K562 (cell line): ENCODE data around the gene FXN. TPM values are rescaled to one million over a fixed set of nuclear protein-coding genes. Genes with fewer than 3 reads are reported as not detected.

ENCODE experiments used
- ATAC-seq: fragments of 200-7000 bp; cut with Tn5 transposase; 3 replicates; pipeline ENCODE4 v1.9.1; 2020; ENCODE audit warnings: moderate library complexity
- BruUV-seq: library from RNA; stranded (reverse); fragments of 400-500 nt; replicated peaks from 2 replicates; lab custom pipeline; 2021; lab: Mats Ljungman, UMichigan
- CTCF ChIA-PET: fragments of 300-600 bp; formaldehyde crosslinking; extraction: SDS; loops from one replicate; lab custom pipeline; 2021; ENCODE audit warnings: low intra/inter-chr PET ratio; lab: Yijun Ruan, JAX
- POLR2A ChIA-PET: fragments of 300-600, 350-650 bp; sonication (Branson Sonifier 250); formaldehyde crosslinking; extraction: SDS; loops from one replicate; lab custom pipeline; 2021; ENCODE audit warnings: antibody characterized with exemption, inconsistent platforms; lab: Yijun Ruan, JAX
- DNase-seq, 4 experiments: peaks; one replicate each; pipeline versions ENCODE4 v3.0.0 to v3.0.0-alpha.2; 2011 to 2018; ENCODE audit warnings: low spot score in 3 of 4, mixed read lengths in 3 of 4; ENCODE audit errors: extremely low read depth in 1 of 4
- FAIRE-seq: peaks from 2 replicates; lab custom pipeline; 2011; peaks lifted over from hg19 to GRCh38; lab: Jason Lieb, UNC
- H2AFZ ChIP-seq: 2 replicates; pipeline ENCODE4 v1.6.0; 2011; ENCODE audit warnings: low read depth, low read length, control low read depth, inconsistent platforms
- H3K27ac ChIP-seq: fragments of 200-600 bp; 3 replicates; pipeline ENCODE4 v1.8.0; 2011; ENCODE audit warnings: low read depth, mild to moderate bottlenecking, control low read depth, inconsistent platforms, low read length, moderate library complexity, mixed read lengths; ENCODE audit errors: extremely low read depth
- H3K27me3 ChIP-seq, 2 experiments: fragments of 300-600 bp in 1 of 2; 2 replicates in 1 of 2; 3 replicates in 1 of 2; pipeline versions ENCODE4 v1.6.0 to v1.8.0; 2011; ENCODE audit warnings: inconsistent platforms in 2 of 2, low read length in 2 of 2, mild to moderate bottlenecking in 1 of 2, mixed read lengths in 1 of 2, moderate library complexity in 1 of 2; ENCODE audit not compliant: control insufficient read depth in 2 of 2, insufficient read depth in 2 of 2
- H3K36me3 ChIP-seq: fragments of 300-600 bp; 3 replicates; pipeline ENCODE4 v1.8.0; 2011; ENCODE audit warnings: mild to moderate bottlenecking, low read length, inconsistent platforms; ENCODE audit not compliant: control insufficient read depth, insufficient read depth
- H3K4me1 ChIP-seq, 2 experiments: fragments of 200-600 bp in 1 of 2; replicated peaks in 1 of 2; 2 replicates in 1 of 2; 3 replicates in 1 of 2; pipeline versions ENCODE4 v1.5.1 to v1.8.0; 2011; ENCODE audit warnings: inconsistent platforms in 2 of 2, low read length in 2 of 2, mild to moderate bottlenecking in 1 of 2, mixed read lengths in 1 of 2, moderate library complexity in 1 of 2; ENCODE audit not compliant: control insufficient read depth in 2 of 2, insufficient read depth in 2 of 2
- H3K4me2 ChIP-seq: 2 replicates; pipeline ENCODE4 v1.6.1; 2011; ENCODE audit warnings: low read length, control low read depth, inconsistent platforms, mixed read lengths; ENCODE audit not compliant: insufficient read depth
- H3K4me3 ChIP-seq: fragments of 200-600 bp; sonication (generic), shearing (Covaris generic); 2 replicates; pipeline ENCODE4 v1.5.1; 2016; ENCODE audit warnings: control low read depth, inconsistent platforms
- H3K79me2 ChIP-seq: fragments of 200-600 bp; 3 replicates; pipeline ENCODE4 v1.8.0; 2011; ENCODE audit warnings: low read length, inconsistent platforms; ENCODE audit not compliant: control insufficient read depth, insufficient read depth
- H3K9ac ChIP-seq, 2 experiments: 2 replicates each; pipeline versions ENCODE4 v1.6.0 to v1.6.1; 2011; ENCODE audit warnings: low read depth in 2 of 2, low read length in 2 of 2, control low read depth in 1 of 2, inconsistent platforms in 1 of 2, mild to moderate bottlenecking in 1 of 2, mixed read lengths in 1 of 2; ENCODE audit not compliant: insufficient read depth in 1 of 2
- H3K9me1 ChIP-seq: one replicate; pipeline ENCODE4 v1.6.0; 2011; ENCODE audit warnings: inconsistent platforms, mild to moderate bottlenecking, low read length, moderate library complexity; ENCODE audit not compliant: control insufficient read depth, insufficient read depth
- H3K9me3 ChIP-seq: replicated peaks from 2 replicates; pipeline ENCODE4 v1.5.1; 2011; ENCODE audit warnings: low read depth, low read length, inconsistent platforms; ENCODE audit not compliant: control insufficient read depth, insufficient read depth
- H4K20me1 ChIP-seq: replicated peaks from 2 replicates; pipeline ENCODE4 v1.6.1; 2011; ENCODE audit warnings: low read length, inconsistent platforms, mixed read lengths; ENCODE audit not compliant: control insufficient read depth, insufficient read depth
- CC2D1A ChIP-seq: fragments of 450-650 bp; IDR thresholded peaks from 2 replicates; pipeline ENCODE4 v1.6.1; 2017; ENCODE audit warnings: mild to moderate bottlenecking
- GABPB2 ChIP-seq: fragments of 250-450 bp; sonication (Bioruptor Pico); conservative IDR thresholded peaks from 2 replicates; pipeline ENCODE4 v1.5.1; 2021; ENCODE audit warnings: mild to moderate bottlenecking
- GATAD2B ChIP-seq: fragments of 450-650 bp; IDR thresholded peaks from 2 replicates; pipeline ENCODE4 v1.6.1; 2017; ENCODE audit warnings: mild to moderate bottlenecking, borderline replicate concordance
- HNRNPUL1 ChIP-seq: fragments of 200-400 bp; formaldehyde crosslinking; IDR thresholded peaks from 2 replicates; pipeline ENCODE4 v1.6.1; 2017; ENCODE audit warnings: low read length
- HSF4 ChIP-seq: fragments of 250-450 bp; sonication (Bioruptor Pico); IDR thresholded peaks from 2 replicates; pipeline ENCODE4 v2.1.2; 2022; ENCODE audit warnings: mild to moderate bottlenecking, moderate library complexity, borderline replicate concordance
- L3MBTL2 ChIP-seq: fragments of 450-650 bp; IDR thresholded peaks from 2 replicates; pipeline ENCODE4 v1.6.1; 2016; ENCODE audit warnings: mild to moderate bottlenecking, moderate library complexity
- RBM34 ChIP-seq: fragments of 200-400 bp; formaldehyde crosslinking; IDR thresholded peaks from 2 replicates; pipeline ENCODE4 v1.6.1; 2018; ENCODE audit warnings: low read length, borderline replicate concordance; ENCODE audit not compliant: insufficient read depth
- RHOXF2B ChIP-seq: fragments of 250-450 bp; sonication (Bioruptor Pico); conservative IDR thresholded peaks from 2 replicates; pipeline ENCODE4 v1.5.1; 2021
- SMAD2 ChIP-seq: fragments of 150-350 bp; IDR thresholded peaks from 2 replicates; pipeline ENCODE4 v1.6.1; 2014; ENCODE audit warnings: low read depth, mild to moderate bottlenecking, low read length
- TCF7L2 ChIP-seq: fragments of 150-350 bp; IDR thresholded peaks from 2 replicates; pipeline ENCODE4 v1.6.1; 2016; ENCODE audit warnings: low read depth, mild to moderate bottlenecking, low read length, moderate library complexity
- ZFP30 ChIP-seq: fragments of 250-450 bp; sonication (Bioruptor Pico); IDR thresholded peaks from 2 replicates; pipeline ENCODE4 v1.8.0; 2022; ENCODE audit warnings: moderate library complexity, mild to moderate bottlenecking, inconsistent platforms, borderline replicate concordance
- ZNF174 ChIP-seq: fragments of 250-450 bp; sonication (Bioruptor Pico); IDR thresholded peaks from 2 replicates; pipeline ENCODE4 v1.4.0; 2020; ENCODE audit warnings: mild to moderate bottlenecking
- WGBS: fragments of 100-300 bp; shearing (Covaris generic); methylation state at CpG from one replicate; pipeline ENCODE4 v1.1.6; 2016; ENCODE audit warnings: low coverage, mixed read lengths; ENCODE audit not compliant: insufficient coverage; ENCODE audit errors: missing lambda C conversion rate; 5-methylcytosine and 5-hydroxymethylcytosine counted together
- in situ Hi-C: fragments of 300-500 bp; cut with MboI; formaldehyde crosslinking; loops from 4 replicates; pipeline ENCODE4 v1.15.0; 2018; ENCODE audit warnings: inconsistent platforms, mixed read lengths
- intact Hi-C: fragments of 100-400 bp; cut with micrococcal nuclease; formaldehyde crosslinking; loops from 2 replicates; pipeline ENCODE4 v1.14.2; 2022
- polyA plus RNA-seq, 8 experiments: library from polyadenylated mRNA; depleted of rRNA in 4 of 8; stranded (reverse) in 5 of 8; unstranded in 3 of 8; fragments of >200 nt; fragmentation: Nextera tagmentation in 2 of 8; fragmentation: Illumina TruSeq in 1 of 8; extraction: Ambion mirVana in 2 of 8; extraction: Trizol in 1 of 8; gene quantifications; 2 replicates each; pipeline versions ENCODE4 v1.2.1 to v1.2.3, GENCODE V29; 2011 to 2014; ENCODE audit warnings: inconsistent platforms in 1 of 8, missing spikeins in 1 of 8
- total RNA-seq, 7 experiments: library from RNA; depleted of rRNA in 6 of 7; stranded (reverse); fragments of >200 nt in 6 of 7; fragmentation: Illumina TruSeq in 2 of 7; extraction: Trizol in 2 of 7; gene quantifications; 2 replicates each; pipeline versions ENCODE4 v1.2.1 to v1.2.3, GENCODE V29; 2011 to 2021; ENCODE audit warnings: low replicate concordance in 1 of 7

Gene FXN
- total and polyA plus RNA-seq, 9 of the 15 experiments (the other 6 are each of a cell fraction or from before 2014, with no cell fraction given), result 7.6 to 51.5 (median 30.3) TPM

DNA sequence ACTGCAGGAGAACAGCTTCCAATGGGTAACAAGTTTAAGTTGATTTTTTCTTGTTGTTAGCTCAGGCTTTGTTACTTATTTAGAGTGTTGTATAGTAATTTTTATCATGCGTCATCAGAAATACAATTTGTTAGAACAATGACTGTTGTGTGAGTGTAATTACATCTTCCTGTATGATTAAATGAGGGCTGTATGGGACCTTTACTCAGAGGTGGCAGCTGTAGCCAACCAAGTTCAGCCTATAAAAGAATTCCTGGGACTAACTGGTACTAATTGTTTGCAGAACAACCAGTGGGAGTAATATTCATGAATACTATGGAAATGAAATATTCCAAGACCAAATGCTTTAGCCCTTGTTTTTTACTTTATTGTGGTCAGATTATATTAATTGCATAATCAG is 107.7 kb downstream of the FXN start (continued):
- no peak for TF ChIP-seq HNRNPUL1
- TF ChIP-seq SMAD2, result no peak
- TF ChIP-seq HSF4 (CRISPR knock-in tag), result no peak
- TF ChIP-seq GATAD2B, result no peak
- TF ChIP-seq TCF7L2, result no peak
- no peak for TF ChIP-seq RBM34
- TF ChIP-seq ZFP30, result no peak
- no peak for TF ChIP-seq CC2D1A
- TF ChIP-seq RHOXF2B (CRISPR knock-in tag), result no peak

GRCh38 chr9:69145144-69145715 is 109.7 kb downstream of the FXN start:
- no peak for ATAC-seq
- no peaks in the 10 kb centered on the region for H3K79me2 ChIP-seq
- H3K9ac ChIP-seq, result no peak overlapping the region
- no peak for DNase-seq
- no peak overlapping the region for H2AFZ ChIP-seq
- TF ChIP-seq ZNF174 (CRISPR knock-in tag) (no peak), L3MBTL2 (no peak), GABPB2 (no peak)
- intact Hi-C loops, result loop anchor here (10.0 kb wide), 1 partner anchor 70 kb away; no protein-coding TSS in a partner anchor
- no peak overlapping the region for H3K27ac ChIP-seq
- H3K27me3 ChIP-seq, result no peaks in the 10 kb centered on the region
- no peak overlapping the region for H3K4me3 ChIP-seq
- in situ Hi-C loops, result no loop called here
- H4K20me1 ChIP-seq, result no peaks in the 10 kb centered on the region
- H3K4me1 ChIP-seq, result no peaks in the 10 kb centered on the region
- POLR2A ChIA-PET, result interaction anchor here (0.5 to 0.7 kb wide), 3 partner anchors 15 to 70 kb away, joined by 3 read pairs; no protein-coding TSS in a partner anchor
- no peaks in the 10 kb centered on the region for H3K9me3 ChIP-seq
- no TSS peak for BruUV-seq
- FAIRE-seq, result no peak
- no peaks in the 10 kb centered on the region for H3K36me3 ChIP-seq
- 57% methylated on average over 8 of the region's 8 CpGs for WGBS
- no peak overlapping the region for H3K4me2 ChIP-seq
- H3K9me1 ChIP-seq, result peaks cover 3% of the 10 kb centered on the region
- CTCF ChIA-PET, result no interaction called here
